Pancreas (tissue), 10 donors: ENCODE results near the gene NCAPD3. TPM values are rescaled to one million over a fixed set of nuclear protein-coding genes. Genes with fewer than 3 reads are reported as not detected.
A peak's percentile ranks its signal among the peaks of the same experiment; 100 is the strongest.

Experiments
- ATAC-seq, 4 donors: fragments of 200-7000 bp; cut with Tn5 transposase; one replicate each; pipeline versions ENCODE4 v1.8.0 to v1.9.1; 2020; ENCODE audit warnings: mild to moderate bottlenecking in 4 of 4, moderate library complexity in 4 of 4
- DNase-seq, 6 donors: peaks; one replicate each; pipeline ENCODE4 v3.0.0-alpha.2; 2020
- FAIRE-seq: peaks from 2 replicates; lab custom pipeline; 2012; peaks lifted over from hg19 to GRCh38; lab: Jason Lieb, UNC
- H3K27ac ChIP-seq, 4 donors: fragments of 200-600 bp; sonication (generic); 1 replicate in 3 of 4; 2 replicates in 1 of 4; pipeline versions ENCODE4 v1.5.0 to v1.8.0; 2020
- H3K27me3 ChIP-seq, 4 donors: fragments of 200-600 bp; one replicate each; pipeline ENCODE4 v1.8.0; 2021
- H3K36me3 ChIP-seq, 3 donors: fragments of 200-600 bp; sonication (generic) in 1 of 3; one replicate each; pipeline versions ENCODE4 v1.5.0 to v1.8.0; 2020 to 2021
- H3K4me1 ChIP-seq, 3 donors: fragments of 200-600 bp; one replicate each; pipeline ENCODE4 v1.8.0; 2021
- H3K4me3 ChIP-seq, 4 donors: fragments of 200-600 bp; sonication (generic) in 2 of 4; one replicate each; pipeline versions ENCODE4 v1.5.0 to v1.8.0; 2020 to 2021
- H3K9me3 ChIP-seq, 4 donors: fragments of 200-600 bp; one replicate each; pipeline ENCODE4 v1.8.0; 2021
- CTCF ChIP-seq, 4 donors: fragments of 200-600 bp; sonication (generic) in 3 of 4; IDR thresholded peaks; one replicate each; pipeline versions ENCODE4 v1.5.0 to v1.8.0; 2021; ENCODE audit warnings: antibody characterized with exemption in 4 of 4
- WGBS, 2 donors: extraction: QIAGEN DNeasy Blood & Tissue Kit; methylation state at CpG; one replicate each; pipeline ENCODE4 v1.1.7; 2013; 5-methylcytosine and 5-hydroxymethylcytosine counted together
- intact Hi-C, 3 donors: fragments of 100-400 bp; cut with DNase I; formaldehyde crosslinking; loops; one replicate each; pipeline versions ENCODE4 v1.11.1 to v1.14.2; 2022
- polyA plus RNA-seq, 2 donors: library from polyadenylated mRNA; stranded (reverse); fragments of 200-250 nt; gene quantifications; one replicate each; pipeline ENCODE4 v1.2.3, GENCODE V29; 2013
- total RNA-seq, 6 donors: library from RNA; stranded (reverse); fragmentation: NEBNext Ultra II Directional in 4 of 6; extraction: Animal tissue kit (Norgen Biotek cat#: 25700) in 4 of 6; gene quantifications; one replicate each; pipeline versions ENCODE4 v1.2.1 to v1.2.4, GENCODE V29; 2021 to 2023
- donor health status: healthy with polysubstance abuse.
- donor health status: DM: no; HTN: no; CAD: no; lungs with moderate emphysema.
- donor health status: DM: no; HTN: no; CAD: no.
- donor health status: control.
- donor health status: control.
- donor health status: Bipolar disorder and iron deficiency.
- donor health status: DM: yes; HTN: yes; CAD: no.
- donor health status: DM: no; HTN: no; CAD: no.
- donor health status: DM: no; HTN: no; CAD: no.
- donor health status: DM: yes; HTN: yes; CAD: no.

The NCAPD3 gene
- total and polyA plus RNA-seq, 8 donors = 4.5 to 9.5 (median 6.2) TPM

GRCh38 chr11:134253188-134253993, 29.6 kb upstream of the NCAPD3 start, which contains the start of the genes ACAD8 and THYN1:
Gene ACAD8, plus strand, starts transcription at chr11:134253568. Its CDS starts 33 bp downstream, at chr11:134253601.
Gene THYN1, minus strand, starts transcription at chr11:134253352. Its CDS starts 470 bp downstream, at chr11:134252882.
- H3K27me3 ChIP-seq = no peaks in the 10 kb centered on the region
- no peak for FAIRE-seq
- peak; percentile 93 to 98 (median 96) for DNase-seq
- peaks cover 0 to 17% (median 8%) of the 10 kb centered on the region in 3 donors for H3K4me1 ChIP-seq
- peak in 3 of 4 donors; percentile 10 to 47 (median 17) for TF ChIP-seq CTCF (IDR thresholded peaks at IDR 0.05)
- ATAC-seq = peak; percentile 99 to 100 (median 100)
- H3K9me3 ChIP-seq = no peaks in the 10 kb centered on the region
- H3K36me3 ChIP-seq = peaks cover 0 to 23% (median 0%) of the 10 kb centered on the region in 3 donors
- intact Hi-C loops = no loop called here
- peak within 1 kb of the TSS; percentile 75 to 94 (median 90) for H3K4me3 ChIP-seq
- 0% methylated on average over 48 to 70 of the region's 70 CpGs for WGBS, 2 donors
- peak within 1 kb of the TSS in 3 of 4 donors; percentile 39 to 50 (median 43) for H3K27ac ChIP-seq

- TF ChIP-seq CTCF (IDR thresholded peaks at IDR 0.05) = no peak
- FAIRE-seq (no peak), DNase-seq (peak in 1 of 6 donors; percentile 25), ATAC-seq (peak; percentile 18 to 44 (median 36))
- Histone ChIP-seq H3K27me3 (no peaks in the 10 kb centered on the region), H3K4me1 (peaks cover 0 to 17% (median 8%) of the 10 kb centered on the region in 3 donors), H3K9me3 (no peaks in the 10 kb centered on the region), H3K27ac (peak overlapping the region in 3 of 4 donors; percentile 39 to 50 (median 43)), H3K4me3 (peak overlapping the region; percentile 75 to 94 (median 90)), H3K36me3 (peaks cover 0 to 31% (median 0%) of the 10 kb centered on the region in 3 donors)
- 2% methylated on average over 27 of the region's 27 CpGs for WGBS, 2 donors
- intact Hi-C loops = no loop called here
These were observed 28.8 kb upstream of the NCAPD3 start for GRCh38 chr11:134252346-134253187.

GRCh38 chr11:134250675-134251074, 26.9 kb upstream of the NCAPD3 start:
- H3K9me3 ChIP-seq = no peaks in the 10 kb centered on the region
- DNase-seq (no peak), FAIRE-seq (no peak), ATAC-seq (no peak)
- no peak for TF ChIP-seq CTCF (IDR thresholded peaks at IDR 0.05)
- H3K27me3 ChIP-seq = no peaks in the 10 kb centered on the region
- H3K4me3 ChIP-seq = no peak overlapping the region
- H3K36me3 ChIP-seq = peaks cover 0 to 40% (median 3%) of the 10 kb centered on the region in 3 donors
- intact Hi-C loops = no loop called here
- 82 to 85% methylated on average over 2 of the region's 2 CpGs for WGBS, 2 donors
- no peak overlapping the region for H3K27ac ChIP-seq
- peaks cover 0 to 17% (median 8%) of the 10 kb centered on the region in 3 donors for H3K4me1 ChIP-seq

- no peaks in the 10 kb centered on the region for H3K27me3 ChIP-seq
- 93 to 96% methylated on average over 3 of the region's 3 CpGs for WGBS, 2 donors
- H3K27ac ChIP-seq = no peak overlapping the region
- H3K4me1 ChIP-seq = peaks cover 0 to 17% (median 8%) of the 10 kb centered on the region in 3 donors
- peaks cover 0 to 40% (median 7%) of the 10 kb centered on the region in 3 donors for H3K36me3 ChIP-seq
- no peak for FAIRE-seq
- H3K9me3 ChIP-seq = no peaks in the 10 kb centered on the region
- DNase-seq = no peak
- H3K4me3 ChIP-seq = no peak overlapping the region
- ATAC-seq = no peak
- intact Hi-C loops = no loop called here
- TF ChIP-seq CTCF (IDR thresholded peaks at IDR 0.05) = no peak
These were observed 26.5 kb upstream of the NCAPD3 start for GRCh38 chr11:134250246-134250645.
